ENCODE measurements around the gene PNMA6A.
"Not testable (repeated sequence)": the region's sequence is repeated elsewhere in the genome, so short reads cannot be mapped to it uniquely, and the experiment has no call there.

The PNMA6A gene

GRCh38 chrX:153071909-153072583 lies at the start of gene PNMA6A:
TSS of gene PNMA6A (plus strand) at chrX:153072454. CDS start at chrX:153073063, 609 bp downstream.
- DNase-seq, result not testable (repeated sequence)

DNA sequence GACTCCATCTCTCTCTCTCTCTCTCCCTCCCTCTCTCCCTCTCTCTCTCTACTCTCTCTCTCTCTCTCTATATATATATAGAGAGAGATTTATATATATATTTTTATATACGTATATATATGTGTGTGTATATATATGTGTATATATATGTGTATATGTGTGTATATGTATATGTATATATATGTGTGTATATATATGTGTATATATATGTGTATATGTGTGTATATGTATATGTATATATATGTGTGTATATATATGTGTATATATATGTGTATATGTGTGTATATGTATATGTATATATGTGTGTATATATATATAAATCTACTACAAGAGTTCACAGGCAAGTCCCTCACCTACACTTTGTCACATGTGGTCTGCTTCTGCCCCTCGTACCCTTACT lies 45.8 kb upstream of the PNMA6A start:
- DNase-seq, result not testable (repeated sequence)

- not testable (repeated sequence) for DNase-seq
These were observed 43.8 kb upstream of the PNMA6A start for GRCh38 chrX:153028487-153028886.

- no peak for DNase-seq
These were observed 43.1 kb upstream of the PNMA6A start for GRCh38 chrX:153029162-153029561.

DNA sequence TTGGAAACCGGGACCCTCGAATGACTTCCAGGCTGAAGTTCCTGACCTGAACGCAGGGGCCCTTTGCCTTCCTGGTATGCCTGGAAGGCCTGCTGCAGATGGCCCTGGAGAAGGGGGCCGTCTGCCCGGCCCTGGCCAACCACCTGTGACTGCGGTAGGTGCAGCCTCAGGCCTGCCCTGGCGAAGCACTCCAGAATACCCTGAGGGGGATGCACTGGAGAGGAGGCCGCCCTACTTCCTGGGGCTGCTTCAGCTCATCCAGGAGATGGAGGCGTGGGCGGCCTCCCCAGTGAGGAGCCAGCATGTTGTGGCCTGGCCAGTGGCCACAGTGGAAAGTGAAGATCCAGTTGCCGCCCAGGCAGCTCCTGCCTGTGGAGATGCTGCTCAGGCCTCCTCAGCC lies 42.4 kb upstream of the PNMA6A start:
- DNase-seq, result no peak

GRCh38 chrX:153030801-153031200 lies 41.5 kb upstream of the PNMA6A start:
- DNase-seq, result no peak

DNA sequence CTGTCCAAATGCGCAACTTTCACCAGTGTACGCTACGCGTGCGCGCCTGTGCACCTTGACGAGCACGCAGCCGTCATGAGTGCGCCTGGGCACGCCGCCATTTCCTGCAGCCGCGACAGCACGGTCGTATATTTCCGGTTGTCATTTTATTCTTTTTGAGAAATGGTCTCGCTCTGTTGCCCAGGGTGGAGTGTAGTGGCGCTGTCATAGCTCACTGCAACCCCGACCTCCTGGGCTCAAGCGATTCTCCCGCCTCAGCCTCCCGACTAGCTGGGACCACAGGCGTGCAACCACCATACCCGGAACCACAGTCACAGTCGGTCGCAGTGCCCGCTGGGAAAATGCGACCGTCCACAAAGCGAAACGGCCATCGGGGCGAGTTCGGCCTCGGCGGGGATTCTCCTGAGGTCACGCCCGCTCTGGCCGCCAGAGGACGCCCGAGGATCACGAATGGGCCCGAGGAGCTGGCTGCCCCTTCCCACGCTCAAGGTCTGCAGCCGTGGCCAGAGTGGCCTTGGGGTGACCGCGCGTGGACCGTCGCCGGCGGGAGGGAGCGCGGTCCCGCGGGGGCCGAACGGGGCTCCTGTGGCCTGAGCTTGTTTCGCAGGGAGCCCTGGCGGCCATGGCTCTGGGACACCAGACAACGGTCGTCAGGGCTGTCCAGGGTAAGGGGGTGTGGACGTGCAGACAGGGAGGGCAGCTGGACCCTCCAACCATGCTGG lies 39.7 kb upstream of the PNMA6A start:
- DNase-seq, result peak; percentile 45 to 69 (median 68)

DNA sequence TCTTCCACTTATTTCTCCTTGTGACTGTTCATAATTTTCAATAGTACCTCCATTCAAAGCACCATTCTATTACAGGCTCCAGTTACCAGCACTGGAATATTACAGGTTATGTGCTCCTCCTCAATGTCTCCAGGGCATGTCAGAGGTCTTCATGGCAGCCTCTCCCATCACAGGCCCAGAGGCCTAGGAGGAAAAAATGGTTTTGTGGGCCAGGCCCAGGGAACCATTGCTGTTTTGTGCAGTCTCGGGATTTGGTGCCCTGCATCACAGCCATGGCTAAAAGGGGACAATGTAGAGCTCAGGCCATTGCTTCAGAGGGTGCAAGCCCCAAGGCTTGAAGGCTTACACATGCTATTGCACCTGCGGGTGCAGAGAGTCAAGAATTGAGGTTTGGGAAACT lies 23.2 kb upstream of the PNMA6A start:
- no peak for DNase-seq

DNA sequence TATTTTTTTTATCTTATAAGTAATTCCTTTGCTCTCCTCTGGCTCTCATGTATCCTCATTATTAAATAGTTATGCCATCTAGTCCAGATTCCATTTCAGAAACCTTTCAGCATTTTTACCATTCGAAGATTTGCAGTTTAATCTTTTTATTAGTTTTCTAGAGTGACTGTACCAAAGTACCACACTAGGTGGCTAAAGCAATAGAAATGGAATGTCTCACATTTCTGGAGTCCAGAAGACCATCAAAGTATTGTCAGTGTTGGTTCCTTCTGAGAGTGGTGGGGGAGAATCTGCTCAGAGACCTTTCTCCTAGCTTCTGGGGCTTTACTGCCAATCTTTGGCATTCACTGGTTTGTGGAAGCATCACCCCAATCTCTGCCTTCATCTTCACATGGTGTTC lies 19.7 kb upstream of the PNMA6A start:
- DNase-seq, result no peak

DNA sequence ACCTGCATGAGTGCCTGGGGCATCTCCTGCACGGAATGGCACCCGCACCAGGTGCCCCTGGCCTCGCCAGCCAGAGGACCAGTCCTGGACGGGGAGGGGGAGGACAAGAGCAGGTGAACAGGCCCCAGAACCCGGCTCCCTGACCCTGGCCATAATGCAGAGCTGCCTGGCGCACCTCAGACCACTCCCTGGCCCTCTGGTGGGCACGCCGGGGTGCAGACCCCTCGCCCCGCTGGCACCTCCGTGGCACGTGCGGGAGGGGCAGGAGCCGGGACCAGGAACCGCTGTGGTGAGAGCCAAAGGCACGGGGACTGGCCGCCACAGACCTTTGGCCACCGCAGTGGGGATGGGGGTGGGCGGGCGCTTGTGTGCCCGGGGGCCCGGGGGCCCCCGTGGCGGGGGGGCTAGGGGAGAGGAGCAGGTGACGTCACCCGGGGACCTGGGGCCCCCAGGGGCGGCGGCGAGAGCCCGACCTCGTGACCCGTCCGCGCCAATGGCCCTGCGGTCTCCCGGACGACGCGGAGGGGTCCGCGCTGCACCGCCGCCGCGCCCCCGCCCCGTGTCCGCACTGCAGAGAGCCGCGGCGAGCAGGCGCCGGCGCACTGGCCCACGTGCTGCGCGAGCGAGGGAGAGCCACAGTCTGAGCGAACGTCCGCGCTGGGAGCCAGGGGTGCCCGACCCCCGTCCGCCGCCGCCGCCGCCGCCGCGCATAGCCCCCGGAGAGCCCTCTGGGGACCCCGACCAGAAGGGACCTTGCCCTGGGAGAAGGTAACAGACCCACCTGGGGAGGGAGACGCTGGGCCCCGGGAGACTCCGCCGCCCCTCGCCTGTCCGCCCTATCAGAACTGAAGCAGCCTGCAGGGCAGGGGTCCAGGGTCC lies 16.1 kb upstream of the PNMA6A start, which contains the start of gene PNMA3:
PNMA3 (plus strand) TSS at position 600 of the 879 bp plus-strand sequence. CDS start 586 bp downstream, outside the sequence.
- DNase-seq, result peak in 2 of 3 experiments; percentile 40 to 43

DNA sequence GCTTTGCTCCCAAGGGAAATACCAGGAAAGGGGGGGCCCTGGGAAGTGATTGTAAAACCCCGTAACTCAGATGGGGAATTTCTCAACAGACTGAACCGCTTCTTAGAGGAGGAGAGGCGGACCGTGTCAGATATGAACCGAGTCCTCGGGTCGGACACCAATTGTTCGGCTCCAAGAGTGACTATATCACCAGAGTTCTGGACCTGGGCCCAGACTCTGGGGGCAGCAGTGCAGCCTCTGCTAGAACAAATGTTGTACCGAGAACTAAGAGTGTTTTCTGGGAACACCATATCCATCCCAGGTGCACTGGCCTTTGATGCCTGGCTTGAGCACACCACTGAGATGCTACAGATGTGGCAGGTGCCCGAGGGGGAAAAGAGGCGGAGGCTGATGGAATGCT lies 15.0 kb upstream of the PNMA6A start:
- DNase-seq, result peak in 1 of 3 experiments; percentile 45

- no peak for DNase-seq
These were observed 12.8 kb upstream of the PNMA6A start for GRCh38 chrX:153059191-153060094.

- DNase-seq, result no peak
These were observed 12.2 kb upstream of the PNMA6A start for GRCh38 chrX:153060095-153060445.

- DNase-seq, result no peak
These were observed 10.5 kb upstream of the PNMA6A start for GRCh38 chrX:153061732-153062131.

- no peak for DNase-seq
These were observed 8.9 kb upstream of the PNMA6A start for GRCh38 chrX:153063315-153063714.

- DNase-seq, result no peak
These were observed 8.2 kb upstream of the PNMA6A start for GRCh38 chrX:153064061-153064460.

- DNase-seq, result no peak
These were observed 6.9 kb upstream of the PNMA6A start for GRCh38 chrX:153065389-153065788.

- DNase-seq, result not testable (repeated sequence)
These were observed 5.9 kb upstream of the PNMA6A start for GRCh38 chrX:153066402-153066801.

DNA sequence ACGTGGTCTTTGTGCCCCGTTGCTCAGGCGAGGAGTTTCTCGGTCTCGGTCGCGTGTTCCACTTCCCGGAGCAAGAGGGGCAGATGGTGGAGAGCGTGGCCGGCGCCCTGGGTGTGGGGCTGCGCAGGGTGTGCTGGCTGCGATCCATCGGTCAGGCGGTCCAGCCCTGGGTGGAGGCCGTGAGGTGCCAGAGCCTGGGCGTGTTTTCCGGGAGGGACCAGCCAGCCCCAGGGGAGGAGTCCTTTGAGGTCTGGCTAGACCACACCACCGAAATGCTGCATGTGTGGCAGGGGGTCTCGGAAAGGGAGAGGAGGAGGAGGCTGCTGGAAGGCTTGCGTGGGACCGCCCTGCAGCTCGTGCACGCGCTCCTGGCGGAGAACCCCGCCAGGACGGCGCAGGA lies 1.1 kb downstream of the PNMA6A start:
- not testable (repeated sequence) for DNase-seq

- no peak for DNase-seq
These were observed 2.1 kb downstream of the PNMA6A start for GRCh38 chrX:153074262-153074899.

DNA sequence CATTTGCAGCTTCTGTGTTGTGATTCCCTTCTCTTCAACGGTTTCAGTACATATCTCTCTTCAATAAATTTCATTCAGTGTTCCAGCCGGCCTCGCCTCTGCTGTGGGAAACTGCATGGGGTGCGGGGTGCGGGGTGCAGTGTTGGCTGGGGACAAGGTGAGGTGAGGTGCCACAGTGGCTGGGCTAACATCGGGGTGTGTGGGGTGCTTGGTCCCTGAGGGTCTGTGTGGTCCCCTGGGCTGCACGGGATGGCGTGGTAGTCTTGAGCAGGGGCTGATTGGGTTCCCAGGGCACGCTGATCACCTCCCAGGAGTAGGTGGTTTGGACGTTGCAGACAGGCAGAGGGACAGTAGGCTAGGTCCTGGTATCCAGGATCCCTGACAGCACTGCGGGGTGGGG lies 2.7 kb downstream of the PNMA6A start:
- no peak for DNase-seq

GRCh38 chrX:153075366-153075765 lies 3.1 kb downstream of the PNMA6A start:
- no peak for DNase-seq

All from NCI-H1417 (cell line).